ENCODE results near the gene NHSL2. TPM values are rescaled to one million over a fixed set of nuclear protein-coding genes. Genes with fewer than 3 reads are reported as not detected.
A peak's percentile ranks its signal among the peaks of the same experiment; 100 is the strongest.

The NHSL2 gene
- total RNA-seq, 1 donor from 2014 or later, result 13.0 TPM

GRCh38 chrX:72143609-72143907, 232.9 kb downstream of the NHSL2 start:
- Mint-ChIP-seq H3K9me3 (ENCODE audit: unreplicated experiment) (no peaks in the 10 kb centered on the region), H3K4me3 (ENCODE audit: unreplicated experiment) (no peak overlapping the region), H3K27me3 (ENCODE audit: low read depth, unreplicated experiment) (no peaks in the 10 kb centered on the region), H3K4me1 (ENCODE audit: low read depth, unreplicated experiment) (peaks cover under 1% of the 10 kb centered on the region), H3K36me3 (ENCODE audit: low read depth, unreplicated experiment) (peaks cover 16% of the 10 kb centered on the region), H3K27ac (ENCODE audit: unreplicated experiment) (no peak overlapping the region)
- no peaks in the 10 kb centered on the region for H3K79me2 ChIP-seq (ENCODE audit: insufficient read depth, low read length)
- FAIRE-seq (peak; percentile 49), DNase-seq (ENCODE audit: low read depth) (no peak)
- no peaks in the 10 kb centered on the region for H3K27me3 ChIP-seq (ENCODE audit: insufficient read depth, low read length)
- no peaks in the 10 kb centered on the region for H3K36me3 ChIP-seq (ENCODE audit: insufficient read depth, low read length)
- H4K20me1 ChIP-seq (ENCODE audit: insufficient read depth, low read length), result no peaks in the 10 kb centered on the region
- H3K9me3 ChIP-seq (ENCODE audit: insufficient read depth, low read depth, low read length), result no peaks in the 10 kb centered on the region
- H2AFZ ChIP-seq (ENCODE audit: low read depth, low read length), result no peak overlapping the region
- no peak overlapping the region for H3K9ac ChIP-seq (ENCODE audit: low read length)
- H3K4me1 ChIP-seq (ENCODE audit: insufficient read depth, low read length), result no peaks in the 10 kb centered on the region
- no peak overlapping the region for H3K27ac ChIP-seq (ENCODE audit: low read depth, low read length)
- TF ChIP-seq EZH2 (IDR thresholded peaks at IDR 0.05; ENCODE audit: insufficient read depth, low read length), result no peak
- TF ChIP-seq CTCF (IDR thresholded peaks at IDR 0.05; ENCODE audit: insufficient read depth, low read depth, low read length), result no peak
- no peak overlapping the region for H3K4me2 ChIP-seq (ENCODE audit: low read length)
- no peak overlapping the region for H3K4me3 ChIP-seq (ENCODE audit: insufficient read depth, low read depth, low read length)

GRCh38 chrX:72145181-72145580, 234.5 kb downstream of the NHSL2 start:
- Mint-ChIP-seq H3K27me3 (ENCODE audit: low read depth, unreplicated experiment) (no peaks in the 10 kb centered on the region), H3K36me3 (ENCODE audit: low read depth, unreplicated experiment) (peaks cover 7% of the 10 kb centered on the region), H3K9me3 (ENCODE audit: unreplicated experiment) (no peaks in the 10 kb centered on the region), H3K4me1 (ENCODE audit: low read depth, unreplicated experiment) (peaks cover 7% of the 10 kb centered on the region), H3K27ac (ENCODE audit: unreplicated experiment) (no peak overlapping the region), H3K4me3 (ENCODE audit: unreplicated experiment) (no peak overlapping the region)
- Histone ChIP-seq H3K9ac (ENCODE audit: low read length) (no peak overlapping the region), H3K4me3 (ENCODE audit: insufficient read depth, low read depth, low read length) (no peak overlapping the region), H3K27me3 (ENCODE audit: insufficient read depth, low read length) (no peaks in the 10 kb centered on the region), H3K79me2 (ENCODE audit: insufficient read depth, low read length) (no peaks in the 10 kb centered on the region), H3K27ac (ENCODE audit: low read depth, low read length) (no peak overlapping the region), H3K4me1 (ENCODE audit: insufficient read depth, low read length) (no peaks in the 10 kb centered on the region), H4K20me1 (ENCODE audit: insufficient read depth, low read length) (no peaks in the 10 kb centered on the region), H3K4me2 (ENCODE audit: low read length) (no peak overlapping the region), H3K9me3 (ENCODE audit: insufficient read depth, low read depth, low read length) (no peaks in the 10 kb centered on the region), H3K36me3 (ENCODE audit: insufficient read depth, low read length) (no peaks in the 10 kb centered on the region), H2AFZ (ENCODE audit: low read depth, low read length) (no peak overlapping the region)
- DNase-seq (ENCODE audit: low read depth) (no peak), FAIRE-seq (no peak)
- no peak for TF ChIP-seq CTCF (IDR thresholded peaks at IDR 0.05; ENCODE audit: insufficient read depth, low read depth, low read length)
- no peak for TF ChIP-seq EZH2 (IDR thresholded peaks at IDR 0.05; ENCODE audit: insufficient read depth, low read length)

- H3K4me1 Mint-ChIP-seq (ENCODE audit: low read depth, unreplicated experiment), result peaks cover 10% of the 10 kb centered on the region
- Histone ChIP-seq H3K79me2 (ENCODE audit: insufficient read depth, low read length) (no peaks in the 10 kb centered on the region), H2AFZ (ENCODE audit: low read depth, low read length) (no peak overlapping the region), H3K36me3 (ENCODE audit: insufficient read depth, low read length) (no peaks in the 10 kb centered on the region), H3K4me1 (ENCODE audit: insufficient read depth, low read length) (no peaks in the 10 kb centered on the region), H3K9ac (ENCODE audit: low read length) (no peak overlapping the region), H3K27ac (ENCODE audit: low read depth, low read length) (no peak overlapping the region), H3K9me3 (ENCODE audit: insufficient read depth, low read depth, low read length) (no peaks in the 10 kb centered on the region), H3K4me3 (ENCODE audit: insufficient read depth, low read depth, low read length) (no peak overlapping the region), H3K27me3 (ENCODE audit: insufficient read depth, low read length) (no peaks in the 10 kb centered on the region), H4K20me1 (ENCODE audit: insufficient read depth, low read length) (no peaks in the 10 kb centered on the region), H3K4me2 (ENCODE audit: low read length) (no peak overlapping the region)
- H3K36me3 Mint-ChIP-seq (ENCODE audit: low read depth, unreplicated experiment), result peaks cover 4% of the 10 kb centered on the region
- no peak overlapping the region for H3K27ac Mint-ChIP-seq (ENCODE audit: unreplicated experiment)
- FAIRE-seq (peak; percentile 75), DNase-seq (ENCODE audit: low read depth) (no peak)
- H3K27me3 Mint-ChIP-seq (ENCODE audit: low read depth, unreplicated experiment), result no peaks in the 10 kb centered on the region
- no peaks in the 10 kb centered on the region for H3K9me3 Mint-ChIP-seq (ENCODE audit: unreplicated experiment)
- no peak for TF ChIP-seq CTCF (IDR thresholded peaks at IDR 0.05; ENCODE audit: insufficient read depth, low read depth, low read length)
- TF ChIP-seq EZH2 (IDR thresholded peaks at IDR 0.05; ENCODE audit: insufficient read depth, low read length), result no peak
- no peak overlapping the region for H3K4me3 Mint-ChIP-seq (ENCODE audit: unreplicated experiment)
Observed at GRCh38 chrX:72146527-72146926, 235.9 kb downstream of the NHSL2 start.
